HUDEP-2 (cell line): Measurements from ENCODE around the gene EHD1.
"Not testable (repeated sequence)": the region's sequence is repeated elsewhere in the genome, so short reads cannot be mapped to it uniquely, and the experiment has no call there.

Source experiments
- DNase-seq, 76 experiments: peaks; one replicate each; lab custom pipeline; 2025; ENCODE audit not compliant: unreplicated experiment in 76 of 76; lab: John Stamatoyannopoulos, UW

The EHD1 gene

DNA sequence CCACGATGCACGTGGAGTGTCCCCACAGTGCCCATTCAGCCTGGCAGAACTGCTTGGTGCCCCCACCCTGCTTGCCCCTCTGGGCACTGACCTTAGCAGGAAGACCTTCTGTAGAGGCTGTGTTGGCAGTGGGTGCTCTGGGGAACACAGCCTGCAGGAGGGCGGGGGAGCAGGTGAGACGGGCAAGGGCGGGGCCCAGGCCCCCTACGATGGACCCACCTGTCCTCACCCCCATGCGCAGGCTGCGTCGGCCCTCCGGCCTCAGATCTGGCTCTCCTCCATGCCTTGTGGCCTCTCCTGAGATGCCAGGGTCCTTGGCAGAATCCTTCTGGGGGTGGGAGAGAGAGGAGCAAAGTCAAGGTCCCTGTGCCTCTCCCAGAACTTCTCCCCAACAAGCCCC, 44.9 kb downstream of the EHD1 start:
- no peak for DNase-seq

- no peak for DNase-seq
These were observed 45.3 kb downstream of the EHD1 start for GRCh38 chr11:64833198-64833502.

- DNase-seq: no peak
These were observed 45.8 kb downstream of the EHD1 start for GRCh38 chr11:64832467-64833197.

DNA sequence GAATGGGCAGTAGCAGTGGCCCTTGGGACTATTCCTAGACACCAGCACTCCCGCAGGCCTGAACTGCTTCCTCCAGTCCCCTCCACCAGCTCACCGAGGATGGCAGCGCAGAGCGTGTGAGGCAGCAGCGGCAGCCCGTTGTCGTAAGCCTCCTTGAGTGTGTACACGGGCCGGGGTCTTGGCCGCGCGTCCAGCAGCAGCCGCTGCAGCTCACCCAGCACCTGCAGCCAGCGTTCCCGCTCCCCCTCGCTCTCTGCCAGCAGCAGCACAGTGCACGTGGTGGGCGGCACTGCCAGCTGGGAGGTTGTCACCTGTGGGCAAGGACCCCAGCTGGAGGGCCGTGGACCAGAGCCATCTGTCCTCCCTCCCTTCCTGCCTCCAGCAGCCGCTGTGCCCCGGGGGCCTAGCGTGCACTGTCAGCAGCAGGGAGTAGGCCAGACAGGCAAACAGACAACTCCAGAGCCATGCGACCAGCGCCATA, 47.0 kb downstream of the EHD1 start:
- DNase-seq: no peak

DNA sequence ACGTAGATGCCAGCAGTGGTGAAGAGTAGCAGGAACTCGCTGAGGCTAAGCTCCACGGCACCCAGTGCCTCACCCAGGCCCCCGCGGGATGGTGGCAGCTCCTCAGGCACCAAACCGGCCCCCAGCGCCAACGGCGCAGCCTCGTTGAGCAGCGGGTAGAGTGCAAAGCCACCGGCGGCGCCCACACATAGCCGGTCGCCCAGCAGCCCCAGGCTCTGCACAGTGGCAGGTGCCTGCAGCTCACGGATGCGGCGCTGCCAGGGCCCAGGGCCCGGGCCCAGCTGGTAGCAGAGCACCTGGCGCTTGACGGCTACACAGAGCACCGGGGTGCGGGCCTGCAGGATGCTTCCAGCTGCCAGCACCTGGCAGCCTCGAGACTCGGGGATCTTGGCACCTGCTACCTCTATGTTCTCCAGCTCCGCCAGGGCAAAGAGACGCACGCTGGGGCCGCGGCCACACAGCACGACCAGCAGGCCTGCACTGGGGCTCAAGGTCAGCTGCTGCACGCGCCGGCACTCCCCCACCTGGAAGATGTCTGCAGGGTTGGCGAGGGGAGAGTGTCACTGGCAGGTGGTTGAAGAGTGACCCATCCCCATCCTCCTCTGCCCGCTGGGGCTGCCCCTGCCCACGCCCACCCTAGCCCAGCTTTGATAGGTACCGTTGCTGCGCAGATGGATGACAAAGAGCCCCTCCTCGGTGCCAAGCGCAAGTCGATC, 48.7 kb downstream of the EHD1 start:
- DNase-seq: no peak

DNA sequence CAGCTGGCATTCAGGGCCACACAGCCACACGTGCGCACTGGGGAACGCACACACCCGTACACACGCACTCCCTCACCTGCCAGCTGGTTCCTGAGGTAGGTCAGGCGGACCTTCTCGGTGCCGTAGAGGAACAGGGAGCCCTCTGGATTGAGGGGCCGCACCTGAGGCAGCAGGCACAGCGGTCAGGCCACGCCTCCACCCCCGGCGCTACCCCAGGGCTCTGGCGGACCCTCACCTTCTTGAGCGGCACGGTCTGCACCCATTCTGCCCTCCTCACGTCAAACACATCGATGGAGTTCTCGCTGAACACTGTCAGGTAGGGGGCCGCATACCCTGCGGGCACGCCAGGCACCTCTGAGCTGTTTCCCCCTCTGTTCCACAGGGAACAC, 51.0 kb downstream of the EHD1 start:
- no peak for DNase-seq

DNA sequence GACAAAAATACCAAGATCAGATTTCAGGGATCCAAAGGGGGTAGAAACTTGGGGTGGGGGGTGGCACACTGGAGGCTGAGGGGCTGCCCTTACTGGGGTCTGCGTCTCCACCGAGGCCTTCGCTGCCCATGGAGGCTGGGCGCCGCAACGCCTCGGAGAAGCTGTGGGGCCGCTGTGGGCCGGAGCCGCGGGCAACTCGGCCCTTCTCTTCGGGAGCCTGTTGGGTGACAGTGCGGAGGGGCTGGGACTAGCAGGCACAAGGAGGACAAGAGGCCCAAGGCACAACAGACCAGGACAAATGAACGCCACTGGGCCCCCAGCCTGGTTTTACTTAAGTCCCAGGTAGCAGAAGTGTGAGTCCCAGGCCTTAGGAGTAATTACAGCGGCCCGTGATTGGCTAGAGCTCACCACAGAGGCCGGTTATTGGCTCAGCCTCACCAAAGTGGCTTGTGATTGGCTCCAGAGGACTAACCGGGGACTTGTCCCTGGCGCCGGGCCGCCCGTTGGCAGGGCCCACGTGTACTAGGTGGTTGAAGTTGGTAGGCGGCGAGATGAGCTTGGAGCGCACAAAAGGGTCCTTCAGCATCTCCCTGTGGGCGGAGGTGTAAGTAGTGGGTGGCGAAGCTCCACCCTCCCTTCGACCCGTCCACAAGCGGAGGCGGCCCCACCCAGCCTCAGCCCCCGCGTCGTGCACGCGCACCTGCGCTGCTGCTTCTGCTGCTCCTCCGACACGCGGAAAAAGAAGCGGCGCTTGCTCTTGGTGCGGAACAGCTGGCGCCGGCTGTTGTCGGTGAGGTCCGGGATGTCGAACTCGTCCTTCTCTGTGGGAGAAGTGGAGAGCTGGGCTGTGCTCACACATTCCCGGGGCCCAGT, 51.6 kb downstream of the EHD1 start:
- no peak for DNase-seq

- no peak for DNase-seq
These were observed 52.4 kb downstream of the EHD1 start for GRCh38 chr11:64826062-64826461.

DNA sequence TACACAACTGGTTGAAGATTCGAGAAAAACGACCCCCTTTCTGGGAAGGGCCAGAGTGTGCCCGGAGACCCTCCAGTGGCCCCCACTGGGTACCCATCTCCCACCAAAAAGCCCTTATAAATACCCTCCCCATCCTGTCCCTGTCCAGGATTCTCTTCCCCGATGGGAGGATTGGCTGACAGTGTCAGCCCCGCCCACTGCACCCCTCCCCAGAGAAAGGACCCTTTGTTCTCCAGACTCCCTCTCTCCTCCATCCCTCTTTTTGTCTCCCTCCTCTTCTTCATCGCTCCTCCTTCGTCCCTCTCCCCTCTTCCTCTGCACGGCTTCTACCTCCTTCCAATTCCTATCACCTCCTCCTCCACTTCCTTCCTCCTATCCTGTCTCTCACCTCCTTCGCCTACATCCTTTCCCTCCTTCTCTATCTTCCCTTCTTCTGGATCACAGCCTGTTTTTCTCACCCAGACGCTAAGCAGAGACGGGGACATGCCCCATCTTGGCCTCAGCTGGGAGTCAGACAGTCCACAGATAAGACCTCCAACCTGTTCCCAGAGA, 54.8 kb downstream of the EHD1 start:
- DNase-seq: no peak

- no peak for DNase-seq
These were observed 60.9 kb downstream of the EHD1 start for GRCh38 chr11:64817476-64817875.

- DNase-seq: not testable (repeated sequence)
These were observed 63.0 kb downstream of the EHD1 start for GRCh38 chr11:64815433-64815832.

DNA sequence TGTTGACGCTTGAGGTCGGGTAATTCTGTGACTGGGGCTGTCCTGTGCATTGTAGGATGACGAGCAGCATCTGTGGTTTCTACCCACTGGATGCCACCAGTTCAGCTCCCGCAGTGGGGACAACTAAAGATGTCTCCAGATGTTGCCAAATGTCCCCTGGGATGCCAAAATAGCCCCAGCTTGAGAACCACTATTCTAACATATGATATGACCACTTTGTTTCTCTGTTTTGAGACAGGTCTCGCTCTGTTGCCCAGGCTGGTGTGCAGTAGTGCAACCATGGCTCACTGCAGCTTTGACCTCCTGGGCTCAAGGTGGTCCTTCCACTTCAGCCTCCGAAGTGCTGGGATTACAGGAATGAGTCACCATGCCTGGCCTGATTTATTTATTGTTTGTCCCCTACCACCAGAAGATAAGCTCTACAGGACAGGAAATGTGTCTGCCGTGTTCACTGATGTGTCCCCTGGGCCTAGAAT, 63.7 kb downstream of the EHD1 start:
- no peak for DNase-seq

GRCh38 chr11:64813826-64814225, 64.6 kb downstream of the EHD1 start:
- no peak for DNase-seq

- peak in 1 of 76 experiments; percentile 46 for DNase-seq
These were observed 67.5 kb downstream of the EHD1 start for GRCh38 chr11:64810891-64811272.

GRCh38 chr11:64810271-64810890, 68.0 kb downstream of the EHD1 start, which contains the start of gene MEN1:
Gene MEN1 (minus strand): TSS chr11:64810551. CDS start chr11:64810109, 442 bp downstream.
- peak in 74 of 76 experiments; percentile 37 to 95 (median 89) for DNase-seq

DNA sequence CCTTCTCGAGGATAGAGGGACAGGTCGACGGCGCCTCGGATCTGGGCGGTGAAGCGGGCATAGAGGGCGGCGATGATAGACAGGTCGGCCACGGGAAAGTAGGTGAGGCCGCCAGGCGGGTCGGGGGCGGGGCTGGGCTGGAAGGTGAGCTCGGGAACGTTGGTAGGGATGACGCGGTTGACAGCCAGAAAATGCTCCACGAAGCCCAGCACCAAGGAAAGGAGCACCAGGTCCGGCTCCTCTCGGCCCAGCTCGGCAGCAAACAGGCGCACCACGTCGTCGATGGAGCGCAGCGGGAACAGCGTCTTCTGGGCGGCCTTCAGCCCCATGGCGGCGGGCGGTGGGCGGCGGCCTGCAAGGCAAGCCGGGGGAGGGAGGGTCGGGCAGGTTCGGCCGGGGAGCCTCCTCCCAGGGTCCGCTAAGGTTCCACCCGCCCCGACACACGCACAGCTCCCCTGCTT, 68.6 kb downstream of the EHD1 start:
- no peak for DNase-seq

DNA sequence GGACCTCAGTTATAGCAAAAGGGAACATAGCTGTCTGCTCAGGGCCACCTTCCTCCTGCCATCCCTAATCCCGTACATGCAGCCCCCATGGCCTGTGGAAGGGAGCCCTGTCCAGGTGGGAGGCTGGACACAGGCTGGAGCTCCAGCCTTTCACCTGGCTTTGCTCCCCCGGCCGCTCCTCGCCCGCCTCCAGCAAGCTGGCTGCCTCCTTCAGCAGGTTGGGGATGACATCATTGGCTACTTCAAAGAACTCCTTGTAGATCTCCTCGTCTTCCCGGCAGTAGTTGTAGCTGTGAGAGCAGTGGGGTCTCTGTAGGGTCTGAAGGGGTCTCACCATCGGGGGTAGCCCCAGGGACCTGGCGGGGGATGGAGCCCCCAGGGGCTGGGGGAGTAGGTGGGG, 72.9 kb downstream of the EHD1 start:
- no peak for DNase-seq

DNA sequence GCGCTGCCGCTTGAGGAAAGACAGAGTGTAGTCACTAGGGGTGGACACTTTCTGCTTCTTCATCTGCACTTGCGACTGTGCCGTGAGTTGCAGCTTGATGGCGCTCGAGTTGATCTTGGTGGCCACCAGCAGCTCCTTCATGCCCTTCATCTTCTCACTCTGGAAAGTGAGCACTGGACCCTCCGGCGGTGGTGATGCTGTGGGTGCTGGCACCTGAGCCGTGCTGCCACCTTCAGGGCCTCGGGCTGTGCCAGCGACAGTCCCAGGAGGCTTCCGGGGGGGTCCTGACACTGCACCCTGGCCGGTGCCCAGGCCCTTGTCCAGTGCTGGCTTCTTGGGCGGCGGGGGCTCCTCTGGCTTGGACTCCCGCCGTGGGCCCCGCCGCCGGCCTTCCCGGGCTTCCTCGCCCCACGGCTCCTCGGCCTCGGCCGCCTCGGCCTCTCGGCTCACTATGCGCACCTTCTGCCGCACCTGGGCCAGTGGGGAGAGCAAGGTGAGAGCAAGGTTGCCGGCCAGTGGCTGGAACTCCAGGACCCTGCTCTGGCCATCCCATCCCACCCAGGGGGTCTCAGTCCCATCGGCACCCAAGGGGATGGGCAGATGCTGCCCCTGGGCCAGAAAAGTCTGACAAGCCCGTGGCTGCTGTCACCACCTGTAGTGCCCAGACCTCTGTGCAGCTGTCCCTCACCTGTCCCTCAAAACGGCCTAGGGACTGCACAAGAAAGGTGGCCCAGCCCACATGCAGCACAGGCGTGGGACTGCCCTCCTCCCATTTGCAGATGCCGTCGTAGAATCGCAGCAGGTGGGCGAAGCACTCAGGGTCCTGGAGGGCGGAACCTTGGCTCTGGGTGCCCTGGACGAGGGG, 73.8 kb downstream of the EHD1 start:
- no peak for DNase-seq

GRCh38 chr11:64803846-64804345, 74.5 kb downstream of the EHD1 start:
- DNase-seq: no peak
